ENCODE data around the gene DNAJB7. TPM values are rescaled to one million over a fixed set of nuclear protein-coding genes. Genes with fewer than 3 reads are reported as not detected.

Gene DNAJB7
- total RNA-seq, 1 donor from 2014 or later, result not detected

GRCh38 chr22:40856513-40857308, 5.2 kb downstream of the DNAJB7 start, which contains the start of the genes ST13 and XPNPEP3:
ST13 (minus strand) TSS chr22:40856639; CDS start chr22:40856540, 99 bp downstream.
XPNPEP3 (plus strand) TSS chr22:40857148; CDS start chr22:40857182, 34 bp downstream.
- no peaks in the 10 kb centered on the region for H3K27me3 ChIP-seq (ENCODE audit: insufficient read depth, low read length)
- Mint-ChIP-seq H3K27ac (ENCODE audit: unreplicated experiment) (peak within 1 kb of the TSS; percentile 100), H3K36me3 (ENCODE audit: low read depth, unreplicated experiment) (peaks cover 4% of the 10 kb centered on the region), H3K4me1 (ENCODE audit: low read depth, unreplicated experiment) (peaks cover 41% of the 10 kb centered on the region), H3K27me3 (ENCODE audit: low read depth, unreplicated experiment) (no peaks in the 10 kb centered on the region), H3K4me3 (ENCODE audit: unreplicated experiment) (peak within 1 kb of the TSS; percentile 99), H3K9me3 (ENCODE audit: unreplicated experiment) (no peaks in the 10 kb centered on the region)
- H4K20me1 ChIP-seq (ENCODE audit: insufficient read depth, low read length), result peaks cover 39% of the 10 kb centered on the region
- FAIRE-seq (no peak), DNase-seq (ENCODE audit: low read depth) (peak; percentile 88)
- peak within 1 kb of the TSS; percentile 88 for H3K4me2 ChIP-seq (ENCODE audit: low read length)
- H3K36me3 ChIP-seq (ENCODE audit: insufficient read depth, low read length), result peaks cover 5% of the 10 kb centered on the region
- no peaks in the 10 kb centered on the region for H3K9me3 ChIP-seq (ENCODE audit: insufficient read depth, low read depth, low read length)
- peak within 1 kb of the TSS; percentile 97 for H3K27ac ChIP-seq (ENCODE audit: low read depth, low read length)
- H3K79me2 ChIP-seq (ENCODE audit: insufficient read depth, low read length), result peaks cover 94% of the 10 kb centered on the region
- peak within 1 kb of the TSS; percentile 96 for H3K9ac ChIP-seq (ENCODE audit: low read length)
- TF ChIP-seq CTCF (IDR thresholded peaks at IDR 0.05; ENCODE audit: insufficient read depth, low read depth, low read length) (no peak), EZH2 (IDR thresholded peaks at IDR 0.05; ENCODE audit: insufficient read depth, low read length) (no peak)
- H2AFZ ChIP-seq (ENCODE audit: low read depth, low read length), result peak within 1 kb of the TSS; percentile 88
- H3K4me1 ChIP-seq (ENCODE audit: insufficient read depth, low read length), result peaks cover 5% of the 10 kb centered on the region
- H3K4me3 ChIP-seq (ENCODE audit: insufficient read depth, low read depth, low read length), result peak within 1 kb of the TSS; percentile 87

GRCh38 chr22:40855979-40856512, 5.9 kb downstream of the DNAJB7 start:
- H3K27ac Mint-ChIP-seq (ENCODE audit: unreplicated experiment), result peak overlapping the region; percentile 100
- no peaks in the 10 kb centered on the region for H3K9me3 ChIP-seq (ENCODE audit: insufficient read depth, low read depth, low read length)
- H3K79me2 ChIP-seq (ENCODE audit: insufficient read depth, low read length), result peaks cover 96% of the 10 kb centered on the region
- H3K4me3 Mint-ChIP-seq (ENCODE audit: unreplicated experiment), result peak overlapping the region; percentile 99
- no peak for TF ChIP-seq EZH2 (IDR thresholded peaks at IDR 0.05; ENCODE audit: insufficient read depth, low read length)
- TF ChIP-seq CTCF (IDR thresholded peaks at IDR 0.05; ENCODE audit: insufficient read depth, low read depth, low read length), result no peak
- FAIRE-seq (no peak), DNase-seq (ENCODE audit: low read depth) (peak; percentile 20)
- peaks cover 3% of the 10 kb centered on the region for H3K36me3 ChIP-seq (ENCODE audit: insufficient read depth, low read length)
- peaks cover 5% of the 10 kb centered on the region for H3K4me1 ChIP-seq (ENCODE audit: insufficient read depth, low read length)
- H4K20me1 ChIP-seq (ENCODE audit: insufficient read depth, low read length), result peaks cover 45% of the 10 kb centered on the region
- peak overlapping the region; percentile 96 for H3K9ac ChIP-seq (ENCODE audit: low read length)
- H3K36me3 Mint-ChIP-seq (ENCODE audit: low read depth, unreplicated experiment), result peaks cover 3% of the 10 kb centered on the region
- peak overlapping the region; percentile 88 for H3K4me2 ChIP-seq (ENCODE audit: low read length)
- peak overlapping the region; percentile 88 for H2AFZ ChIP-seq (ENCODE audit: low read depth, low read length)
- H3K27ac ChIP-seq (ENCODE audit: low read depth, low read length), result peak overlapping the region; percentile 97
- no peaks in the 10 kb centered on the region for H3K27me3 Mint-ChIP-seq (ENCODE audit: low read depth, unreplicated experiment)
- peak overlapping the region; percentile 87 for H3K4me3 ChIP-seq (ENCODE audit: insufficient read depth, low read depth, low read length)
- peaks cover 39% of the 10 kb centered on the region for H3K4me1 Mint-ChIP-seq (ENCODE audit: low read depth, unreplicated experiment)
- H3K27me3 ChIP-seq (ENCODE audit: insufficient read depth, low read length), result no peaks in the 10 kb centered on the region
- H3K9me3 Mint-ChIP-seq (ENCODE audit: unreplicated experiment), result no peaks in the 10 kb centered on the region
